Smooth muscle cell (in vitro differentiated cells): ENCODE data around the gene ADGRL1. TPM values are rescaled to one million over a fixed set of nuclear protein-coding genes. Genes with fewer than 3 reads are reported as not detected.

Experiments
- DNase-seq: peaks from one replicate; lab custom pipeline; 2025; ENCODE audit not compliant: unreplicated experiment; lab: John Stamatoyannopoulos, UW
- H2AFZ ChIP-seq: fragments of 200-600 bp; sonication (generic); 2 replicates; pipeline ENCODE4 v1.6.0; 2016; ENCODE audit warnings: antibody characterized with exemption, low read depth, mild to moderate bottlenecking
- H3F3A ChIP-seq: fragments of 200-600 bp; sonication (generic); 2 replicates; pipeline ENCODE4 v1.6.0; 2017; ENCODE audit warnings: antibody characterized with exemption, low read depth
- H3K27ac ChIP-seq: fragments of 200-600 bp; sonication (generic); 2 replicates; pipeline ENCODE4 v1.5.1; 2016; ENCODE audit warnings: low read depth, mild to moderate bottlenecking
- H3K27me3 ChIP-seq: fragments of 200-600 bp; sonication (generic); 2 replicates; pipeline ENCODE4 v1.6.1; 2016; ENCODE audit warnings: low read depth, mild to moderate bottlenecking
- H3K36me3 ChIP-seq: fragments of 200-600 bp; sonication (generic); 2 replicates; pipeline ENCODE4 v1.5.1; 2016; ENCODE audit warnings: low read depth
- H3K4me1 ChIP-seq: fragments of 200-600 bp; sonication (generic); 2 replicates; pipeline ENCODE4 v1.5.1; 2016; ENCODE audit warnings: low read depth
- H3K4me2 ChIP-seq: fragments of 200-600 bp; sonication (generic); 2 replicates; pipeline ENCODE4 v1.6.0; 2016; ENCODE audit warnings: mild to moderate bottlenecking
- H3K4me3 ChIP-seq: fragments of 200-600 bp; sonication (generic); 2 replicates; pipeline ENCODE4 v1.5.1; 2016; ENCODE audit warnings: mild to moderate bottlenecking
- H3K79me2 ChIP-seq: fragments of 200-600 bp; sonication (generic); 2 replicates; pipeline ENCODE4 v1.6.0; 2016; ENCODE audit warnings: low read depth, mild to moderate bottlenecking
- H3K9ac ChIP-seq: fragments of 200-600 bp; sonication (generic); 2 replicates; pipeline ENCODE4 v1.6.0; 2016; ENCODE audit warnings: low read depth
- H3K9me3 ChIP-seq: fragments of 200-600 bp; sonication (generic); replicated peaks from 2 replicates; pipeline ENCODE4 v1.5.1; 2016; ENCODE audit warnings: low read depth
- H4K20me1 ChIP-seq: fragments of 200-600 bp; sonication (generic); 2 replicates; pipeline ENCODE4 v1.6.0; 2016; ENCODE audit warnings: low read depth
- WGBS: methylation state at CpG from one replicate; pipeline ENCODE4 v1.1.7; 2016; ENCODE audit warnings: low lambda C conversion rate; 5-methylcytosine and 5-hydroxymethylcytosine counted together
- polyA plus RNA-seq: library from polyadenylated mRNA; unstranded; fragments of >200 nt; fragmentation: Nextera tagmentation; extraction: Ambion mirVana; gene quantifications from 2 replicates; pipeline ENCODE4 v1.2.1, GENCODE V29; 2016
- total RNA-seq: library from RNA; depleted of rRNA; stranded (reverse); fragments of >200 nt; gene quantifications from 2 replicates; pipeline ENCODE4 v1.2.3, GENCODE V29; 2014
- TF ChIP-seq, protein P1 (sequence below): fragments of 200-600 bp; sonication (generic); IDR thresholded peaks from 2 replicates; pipeline ENCODE4 v1.5.1; 2017; ENCODE audit warnings: borderline replicate concordance, mild to moderate bottlenecking, antibody characterized with exemption; ENCODE audit not compliant: insufficient read depth, poor library complexity, severe bottlenecking

ADGRL1 gene
- total and polyA plus RNA-seq, 2 experiments from 2014 or later, result 11.3 to 12.7 TPM

GRCh38 chr19:14111486-14111885 lies 94.5 kb downstream of the ADGRL1 start:
- H3K4me2 ChIP-seq, result no peak overlapping the region
- H3K9me3 ChIP-seq, result no peaks in the 10 kb centered on the region
- H2AFZ ChIP-seq, result no peak overlapping the region
- DNase-seq, result no peak
- peaks cover 55% of the 10 kb centered on the region for H4K20me1 ChIP-seq
- no peak overlapping the region for H3K4me3 ChIP-seq
- 87% methylated on average over 1 of the region's 1 CpG for WGBS
- H3F3A ChIP-seq, result no peaks in the 10 kb centered on the region
- H3K4me1 ChIP-seq, result peaks cover 12% of the 10 kb centered on the region
- no peaks in the 10 kb centered on the region for H3K27me3 ChIP-seq
- no peak overlapping the region for H3K9ac ChIP-seq
- no peaks in the 10 kb centered on the region for H3K36me3 ChIP-seq
- peaks cover 39% of the 10 kb centered on the region for H3K79me2 ChIP-seq
- TF ChIP-seq, protein P1, sequence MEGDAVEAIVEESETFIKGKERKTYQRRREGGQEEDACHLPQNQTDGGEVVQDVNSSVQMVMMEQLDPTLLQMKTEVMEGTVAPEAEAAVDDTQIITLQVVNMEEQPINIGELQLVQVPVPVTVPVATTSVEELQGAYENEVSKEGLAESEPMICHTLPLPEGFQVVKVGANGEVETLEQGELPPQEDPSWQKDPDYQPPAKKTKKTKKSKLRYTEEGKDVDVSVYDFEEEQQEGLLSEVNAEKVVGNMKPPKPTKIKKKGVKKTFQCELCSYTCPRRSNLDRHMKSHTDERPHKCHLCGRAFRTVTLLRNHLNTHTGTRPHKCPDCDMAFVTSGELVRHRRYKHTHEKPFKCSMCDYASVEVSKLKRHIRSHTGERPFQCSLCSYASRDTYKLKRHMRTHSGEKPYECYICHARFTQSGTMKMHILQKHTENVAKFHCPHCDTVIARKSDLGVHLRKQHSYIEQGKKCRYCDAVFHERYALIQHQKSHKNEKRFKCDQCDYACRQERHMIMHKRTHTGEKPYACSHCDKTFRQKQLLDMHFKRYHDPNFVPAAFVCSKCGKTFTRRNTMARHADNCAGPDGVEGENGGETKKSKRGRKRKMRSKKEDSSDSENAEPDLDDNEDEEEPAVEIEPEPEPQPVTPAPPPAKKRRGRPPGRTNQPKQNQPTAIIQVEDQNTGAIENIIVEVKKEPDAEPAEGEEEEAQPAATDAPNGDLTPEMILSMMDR, result no peak
- H3K27ac ChIP-seq, result no peak overlapping the region

GRCh38 chr19:14110650-14111049 lies 95.3 kb downstream of the ADGRL1 start:
- WGBS, result 95% methylated on average over 2 of the region's 2 CpGs
- H3K4me3 ChIP-seq, result no peak overlapping the region
- peaks cover 11% of the 10 kb centered on the region for H3K4me1 ChIP-seq
- peaks cover 47% of the 10 kb centered on the region for H4K20me1 ChIP-seq
- TF ChIP-seq, protein P1, result no peak
- H3K36me3 ChIP-seq, result no peaks in the 10 kb centered on the region
- no peak overlapping the region for H3K4me2 ChIP-seq
- no peak overlapping the region for H3K9ac ChIP-seq
- no peaks in the 10 kb centered on the region for H3F3A ChIP-seq
- H3K27ac ChIP-seq, result no peak overlapping the region
- H3K27me3 ChIP-seq, result no peaks in the 10 kb centered on the region
- no peak overlapping the region for H2AFZ ChIP-seq
- no peak for DNase-seq
- peaks cover 31% of the 10 kb centered on the region for H3K79me2 ChIP-seq
- H3K9me3 ChIP-seq, result no peaks in the 10 kb centered on the region

- no peaks in the 10 kb centered on the region for H3K36me3 ChIP-seq
- H4K20me1 ChIP-seq, result peaks cover 24% of the 10 kb centered on the region
- no peak overlapping the region for H3K9ac ChIP-seq
- H3K4me3 ChIP-seq, result no peak overlapping the region
- peaks cover 4% of the 10 kb centered on the region for H3K79me2 ChIP-seq
- H3K4me2 ChIP-seq, result no peak overlapping the region
- no peak overlapping the region for H2AFZ ChIP-seq
- WGBS, result 91% methylated on average over 23 of the region's 23 CpGs
- no peaks in the 10 kb centered on the region for H3K27me3 ChIP-seq
- DNase-seq, result no peak
- H3K9me3 ChIP-seq, result no peaks in the 10 kb centered on the region
- TF ChIP-seq, protein P1, result no peak
- H3F3A ChIP-seq, result no peaks in the 10 kb centered on the region
- peaks cover 5% of the 10 kb centered on the region for H3K4me1 ChIP-seq
- no peak overlapping the region for H3K27ac ChIP-seq
These were observed 98.1 kb downstream of the ADGRL1 start for GRCh38 chr19:14107581-14108461.
